Tibial nerve (tissue), 4 donors: ENCODE results near the gene ZBTB40. TPM values are rescaled to one million over a fixed set of nuclear protein-coding genes. Genes with fewer than 3 reads are reported as not detected.

Experiments used
- DNase-seq, 2 donors: peaks; one replicate each; pipeline ENCODE4 v3.0.0-alpha.2; 2019; ENCODE audit warnings: low spot score in 2 of 2
- H3K27ac ChIP-seq, 4 donors: fragments of 200-600 bp; sonication (generic) in 3 of 4; one replicate each; pipeline ENCODE4 v1.5.1; 2017 to 2019; ENCODE audit warnings: mild to moderate bottlenecking in 1 of 4
- H3K27me3 ChIP-seq, 2 donors: fragments of 200-600 bp; sonication (generic) in 1 of 2; one replicate each; pipeline versions ENCODE4 v1.5.1 to v1.6.0; 2017 to 2019
- H3K36me3 ChIP-seq, 3 donors: fragments of 200-600 bp; sonication (generic); one replicate each; pipeline ENCODE4 v1.5.1; 2018 to 2019
- H3K4me1 ChIP-seq, 4 donors: fragments of 200-600 bp; sonication (generic) in 3 of 4; one replicate each; pipeline ENCODE4 v1.5.1; 2017 to 2019
- H3K4me3 ChIP-seq, 4 donors: fragments of 200-600 bp; sonication (generic) in 3 of 4; one replicate each; pipeline ENCODE4 v1.5.1; 2017 to 2019; ENCODE audit warnings: mild to moderate bottlenecking in 1 of 4, moderate library complexity in 1 of 4
- H3K9me3 ChIP-seq, 4 donors: fragments of 200-600 bp; sonication (generic) in 3 of 4; one replicate each; pipeline ENCODE4 v1.5.1; 2017 to 2019
- CTCF ChIP-seq, 5 experiments: fragments of 200-600 bp in 3 of 5; fragments of 450-650 bp in 2 of 5; sonication (generic) in 3 of 5; IDR thresholded peaks; one replicate each; pipeline ENCODE4 v1.5.1; 2016 to 2019; ENCODE audit warnings: antibody characterized with exemption in 5 of 5, mild to moderate bottlenecking in 3 of 5, moderate library complexity in 2 of 5
- EP300 ChIP-seq, 2 donors: sonication (generic); formaldehyde crosslinking; IDR thresholded peaks; one replicate each; pipeline ENCODE4 v1.6.1; 2017; ENCODE audit warnings: antibody characterized with exemption in 2 of 2, mild to moderate bottlenecking in 1 of 2
- POLR2A ChIP-seq, 2 donors: fragments of 450-650 bp; IDR thresholded peaks; one replicate each; pipeline ENCODE4 v1.6.1; 2017; ENCODE audit warnings: antibody characterized with exemption in 2 of 2, mild to moderate bottlenecking in 2 of 2, moderate library complexity in 2 of 2
- WGBS, 2 donors: methylation state at CpG; one replicate each; pipeline ENCODE4 v1.1.5; 2018; 5-methylcytosine and 5-hydroxymethylcytosine counted together
- total RNA-seq, 4 donors: library from RNA; depleted of rRNA; stranded (reverse); fragments of >200 nt; gene quantifications; one replicate each; pipeline ENCODE4 v1.1.0, GENCODE V29; 2016

Gene ZBTB40
- total RNA-seq, 4 donors from 2014 or later = 17.8 to 21.2 (median 18.2) TPM

GRCh38 chr1:22506130-22506692 lies 54.6 kb downstream of the ZBTB40 start:
- H3K4me3 ChIP-seq = no peak overlapping the region
- peaks cover 0 to 6% (median 0%) of the 10 kb centered on the region in 4 donors for H3K4me1 ChIP-seq
- no peak for TF ChIP-seq POLR2A (IDR thresholded peaks at IDR 0.05)
- H3K27ac ChIP-seq = no peak overlapping the region
- H3K36me3 ChIP-seq = peaks cover 0 to 55% (median 14%) of the 10 kb centered on the region in 3 donors
- H3K9me3 ChIP-seq = no peaks in the 10 kb centered on the region
- 91 to 94% methylated on average over 8 of the region's 8 CpGs for WGBS, 2 donors
- no peak for DNase-seq
- no peaks in the 10 kb centered on the region for H3K27me3 ChIP-seq

- TF ChIP-seq EP300 (IDR thresholded peaks at IDR 0.05) (no peak), CTCF (IDR thresholded peaks at IDR 0.05) (no peak), POLR2A (IDR thresholded peaks at IDR 0.05) (no peak)
- H3K4me1 ChIP-seq = peaks cover 0 to 5% (median 0%) of the 10 kb centered on the region in 4 donors
- no peaks in the 10 kb centered on the region for H3K27me3 ChIP-seq
- DNase-seq = no peak
- peaks cover 0 to 68% (median 17%) of the 10 kb centered on the region in 3 donors for H3K36me3 ChIP-seq
- 74 to 76% methylated on average over 10 of the region's 10 CpGs for WGBS, 2 donors
- no peak overlapping the region for H3K27ac ChIP-seq
- H3K4me3 ChIP-seq = no peak overlapping the region
- H3K9me3 ChIP-seq = no peaks in the 10 kb centered on the region
Measured at GRCh38 chr1:22507587-22507986, 55.9 kb downstream of the ZBTB40 start.

GRCh38 chr1:22508329-22508728 lies 56.7 kb downstream of the ZBTB40 start:
- peaks cover 0 to 76% (median 22%) of the 10 kb centered on the region in 3 donors for H3K36me3 ChIP-seq
- WGBS, 2 donors = 84 to 85% methylated on average over 5 of the region's 5 CpGs

GRCh38 chr1:22508991-22509390 lies 57.3 kb downstream of the ZBTB40 start:
- H3K27me3 ChIP-seq = no peaks in the 10 kb centered on the region
- H3K9me3 ChIP-seq = no peaks in the 10 kb centered on the region
- no peak overlapping the region for H3K27ac ChIP-seq
- TF ChIP-seq EP300 (IDR thresholded peaks at IDR 0.05) = no peak
- no peak for TF ChIP-seq CTCF (IDR thresholded peaks at IDR 0.05)
- no peak for TF ChIP-seq POLR2A (IDR thresholded peaks at IDR 0.05)
- no peak overlapping the region for H3K4me3 ChIP-seq
- H3K4me1 ChIP-seq = peaks cover 0 to 4% (median 0%) of the 10 kb centered on the region in 4 donors
- DNase-seq = no peak
- peaks cover 0 to 82% (median 29%) of the 10 kb centered on the region in 3 donors for H3K36me3 ChIP-seq
- WGBS, 2 donors = 89 to 90% methylated on average over 3 of the region's 3 CpGs

More at GRCh38 chr1:22508329-22508728, 56.7 kb downstream of the ZBTB40 start:
- H3K4me1 ChIP-seq = peaks cover 0 to 5% (median 0%) of the 10 kb centered on the region in 4 donors
- no peak for DNase-seq
- H3K27me3 ChIP-seq = no peaks in the 10 kb centered on the region
- no peak overlapping the region for H3K27ac ChIP-seq
- TF ChIP-seq POLR2A (IDR thresholded peaks at IDR 0.05) (no peak), EP300 (IDR thresholded peaks at IDR 0.05) (no peak), CTCF (IDR thresholded peaks at IDR 0.05) (no peak)
- no peak overlapping the region for H3K4me3 ChIP-seq
- no peaks in the 10 kb centered on the region for H3K9me3 ChIP-seq

- no peak overlapping the region for H3K27ac ChIP-seq
- TF ChIP-seq CTCF (IDR thresholded peaks at IDR 0.05) = no peak
- no peak for TF ChIP-seq EP300 (IDR thresholded peaks at IDR 0.05)
- TF ChIP-seq POLR2A (IDR thresholded peaks at IDR 0.05) = no peak
Measured at GRCh38 chr1:22509815-22510214, 58.2 kb downstream of the ZBTB40 start.

More at GRCh38 chr1:22509815-22510214, 58.2 kb downstream of the ZBTB40 start:
- Histone ChIP-seq H3K4me3 (no peak overlapping the region), H3K4me1 (no peaks in the 10 kb centered on the region), H3K36me3 (peaks cover 0 to 91% (median 29%) of the 10 kb centered on the region in 3 donors), H3K27me3 (no peaks in the 10 kb centered on the region), H3K9me3 (no peaks in the 10 kb centered on the region)
- DNase-seq = no peak
